ENCODE results near the gene LRP1. TPM values are rescaled to one million over a fixed set of nuclear protein-coding genes. Genes with fewer than 3 reads are reported as not detected.

LRP1 gene
- total RNA-seq, 1 donor from 2014 or later, result 369 TPM

DNA sequence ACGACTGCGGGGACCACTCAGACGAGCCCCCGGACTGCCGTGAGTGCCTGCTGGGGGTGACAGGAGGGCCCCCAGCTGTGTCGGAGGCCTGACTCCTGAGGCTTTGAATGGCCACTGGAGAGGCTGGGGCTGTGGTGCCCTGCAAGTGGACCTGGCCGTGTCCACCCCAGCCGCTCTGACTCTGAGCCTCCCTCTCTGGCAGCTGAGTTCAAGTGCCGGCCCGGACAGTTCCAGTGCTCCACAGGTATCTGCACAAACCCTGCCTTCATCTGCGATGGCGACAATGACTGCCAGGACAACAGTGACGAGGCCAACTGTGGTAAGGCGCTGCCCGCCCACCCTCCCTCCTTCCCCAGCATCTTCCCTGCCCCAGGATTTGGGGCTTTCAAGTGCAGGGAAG, 72.2 kb downstream of the LRP1 start:
- Mint-ChIP-seq H3K36me3 (ENCODE audit: low read depth, unreplicated experiment) (peaks cover 29% of the 10 kb centered on the region), H3K27ac (ENCODE audit: unreplicated experiment) (no peak overlapping the region), H3K4me3 (ENCODE audit: unreplicated experiment) (no peak overlapping the region), H3K9me3 (ENCODE audit: unreplicated experiment) (no peaks in the 10 kb centered on the region), H3K4me1 (ENCODE audit: low read depth, unreplicated experiment) (no peaks in the 10 kb centered on the region), H3K27me3 (ENCODE audit: low read depth, unreplicated experiment) (no peaks in the 10 kb centered on the region)
- Histone ChIP-seq H3K4me1 (ENCODE audit: insufficient read depth, low read length) (no peaks in the 10 kb centered on the region), H3K4me3 (ENCODE audit: insufficient read depth, low read depth, low read length) (no peak overlapping the region), H3K9me3 (ENCODE audit: insufficient read depth, low read depth, low read length) (no peaks in the 10 kb centered on the region), H3K79me2 (ENCODE audit: insufficient read depth, low read length) (no peaks in the 10 kb centered on the region), H3K4me2 (ENCODE audit: low read length) (no peak overlapping the region), H3K36me3 (ENCODE audit: insufficient read depth, low read length) (peaks cover 20% of the 10 kb centered on the region), H3K27ac (ENCODE audit: low read depth, low read length) (no peak overlapping the region), H3K9ac (ENCODE audit: low read length) (no peak overlapping the region), H3K27me3 (ENCODE audit: insufficient read depth, low read length) (no peaks in the 10 kb centered on the region), H2AFZ (ENCODE audit: low read depth, low read length) (no peak overlapping the region), H4K20me1 (ENCODE audit: insufficient read depth, low read length) (peaks cover 47% of the 10 kb centered on the region)
- DNase-seq (ENCODE audit: low read depth), result no peak
- FAIRE-seq, result no peak
- no peak for TF ChIP-seq CTCF (IDR thresholded peaks at IDR 0.05; ENCODE audit: insufficient read depth, low read depth, low read length)
- TF ChIP-seq EZH2 (IDR thresholded peaks at IDR 0.05; ENCODE audit: insufficient read depth, low read length), result no peak

DNA sequence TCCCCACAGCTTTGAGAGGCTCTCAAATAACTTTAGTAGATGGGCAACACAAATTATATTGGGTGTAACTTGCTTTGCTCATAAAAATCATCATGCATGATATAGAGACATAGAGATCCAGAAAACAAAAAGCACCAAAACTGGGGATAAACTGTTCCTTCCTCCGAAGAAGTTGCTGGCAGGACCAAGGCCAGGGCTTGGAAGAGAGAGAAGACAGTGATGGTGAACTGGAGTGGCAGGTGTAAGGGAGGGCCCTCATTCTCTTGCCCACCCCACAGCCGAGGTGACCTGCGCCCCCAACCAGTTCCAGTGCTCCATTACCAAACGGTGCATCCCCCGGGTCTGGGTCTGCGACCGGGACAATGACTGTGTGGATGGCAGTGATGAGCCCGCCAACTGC, 72.9 kb downstream of the LRP1 start:
- no peak overlapping the region for H3K27ac Mint-ChIP-seq (ENCODE audit: unreplicated experiment)

More for the DNA sequence above, 72.9 kb downstream of the LRP1 start:
- no peak overlapping the region for H3K4me2 ChIP-seq (ENCODE audit: low read length)
- no peaks in the 10 kb centered on the region for H3K9me3 Mint-ChIP-seq (ENCODE audit: unreplicated experiment)
- H3K36me3 Mint-ChIP-seq (ENCODE audit: low read depth, unreplicated experiment), result peaks cover 26% of the 10 kb centered on the region
- no peaks in the 10 kb centered on the region for H3K27me3 Mint-ChIP-seq (ENCODE audit: low read depth, unreplicated experiment)
- H2AFZ ChIP-seq (ENCODE audit: low read depth, low read length), result no peak overlapping the region
- no peak overlapping the region for H3K27ac ChIP-seq (ENCODE audit: low read depth, low read length)
- no peaks in the 10 kb centered on the region for H3K27me3 ChIP-seq (ENCODE audit: insufficient read depth, low read length)
- H3K9me3 ChIP-seq (ENCODE audit: insufficient read depth, low read depth, low read length), result no peaks in the 10 kb centered on the region
- TF ChIP-seq EZH2 (IDR thresholded peaks at IDR 0.05; ENCODE audit: insufficient read depth, low read length) (no peak), CTCF (IDR thresholded peaks at IDR 0.05; ENCODE audit: insufficient read depth, low read depth, low read length) (no peak)
- H3K36me3 ChIP-seq (ENCODE audit: insufficient read depth, low read length), result peaks cover 24% of the 10 kb centered on the region
- FAIRE-seq (no peak), DNase-seq (ENCODE audit: low read depth) (no peak)
- H3K4me1 Mint-ChIP-seq (ENCODE audit: low read depth, unreplicated experiment), result no peaks in the 10 kb centered on the region
- peaks cover 47% of the 10 kb centered on the region for H4K20me1 ChIP-seq (ENCODE audit: insufficient read depth, low read length)
- no peak overlapping the region for H3K4me3 ChIP-seq (ENCODE audit: insufficient read depth, low read depth, low read length)
- H3K4me1 ChIP-seq (ENCODE audit: insufficient read depth, low read length), result no peaks in the 10 kb centered on the region
- no peak overlapping the region for H3K9ac ChIP-seq (ENCODE audit: low read length)
- no peaks in the 10 kb centered on the region for H3K79me2 ChIP-seq (ENCODE audit: insufficient read depth, low read length)
- H3K4me3 Mint-ChIP-seq (ENCODE audit: unreplicated experiment), result no peak overlapping the region

Data from astrocyte (in vitro differentiated cells and primary cell).